NCI-H82 treated with DMSO at 0.1 percent for 48 hours (cell line): ENCODE results near the gene CPED1.
"Not testable (repeated sequence)": the region's sequence is repeated elsewhere in the genome, so short reads cannot be mapped to it uniquely, and the experiment has no call there.

ENCODE experiments used
- DNase-seq: peaks from one replicate; lab custom pipeline; 2025; ENCODE audit not compliant: unreplicated experiment; lab: John Stamatoyannopoulos, UW

The CPED1 gene

GRCh38 chr7:120996333-120996987 lies 7.9 kb downstream of the CPED1 start:
- DNase-seq, result no peak

- no peak for DNase-seq
Measured at GRCh38 chr7:120996988-120997345, 8.5 kb downstream of the CPED1 start.

GRCh38 chr7:120997882-120998474 lies 9.5 kb downstream of the CPED1 start:
- DNase-seq, result no peak

GRCh38 chr7:120998520-120998919 lies 10.0 kb downstream of the CPED1 start:
- DNase-seq, result no peak

GRCh38 chr7:120998996-120999565 lies 10.6 kb downstream of the CPED1 start:
- no peak for DNase-seq

- no peak for DNase-seq
Measured at GRCh38 chr7:121000081-121000983, 11.8 kb downstream of the CPED1 start.

- DNase-seq, result no peak
Measured at GRCh38 chr7:121001234-121001906, 12.9 kb downstream of the CPED1 start.

GRCh38 chr7:121002048-121002756 lies 13.7 kb downstream of the CPED1 start:
- DNase-seq, result no peak

GRCh38 chr7:121002757-121003200 lies 14.3 kb downstream of the CPED1 start:
- no peak for DNase-seq

GRCh38 chr7:121003986-121004685 lies 15.6 kb downstream of the CPED1 start:
- DNase-seq, result no peak

- not testable (repeated sequence) for DNase-seq
Measured at GRCh38 chr7:121005058-121005457, 16.5 kb downstream of the CPED1 start.

- no peak for DNase-seq
Measured at GRCh38 chr7:121005996-121006584, 17.6 kb downstream of the CPED1 start.

- DNase-seq, result no peak
Measured at GRCh38 chr7:121006711-121007315, 18.3 kb downstream of the CPED1 start.

- DNase-seq, result no peak
Measured at GRCh38 chr7:121008816-121009215, 20.3 kb downstream of the CPED1 start.

GRCh38 chr7:121011401-121011800 lies 22.9 kb downstream of the CPED1 start:
- DNase-seq, result no peak

GRCh38 chr7:121012170-121012874 lies 23.8 kb downstream of the CPED1 start:
- DNase-seq, result no peak

- DNase-seq, result no peak
Measured at GRCh38 chr7:121012919-121013318, 24.4 kb downstream of the CPED1 start.

- DNase-seq, result no peak
Measured at GRCh38 chr7:121015560-121015959, 27.0 kb downstream of the CPED1 start.
